GM12878 (cell line): ENCODE results near the gene AGAP1. TPM values are rescaled to one million over a fixed set of nuclear protein-coding genes. Genes with fewer than 3 reads are reported as not detected.

Source experiments
- ATAC-seq: fragments of 200-7000 bp; cut with Tn5 transposase; 3 replicates; pipeline ENCODE4 v1.9.1; 2020; ENCODE audit warnings: mild to moderate bottlenecking, moderate library complexity
- BruUV-seq: library from RNA; stranded (reverse); fragments of 400-500 nt; replicated peaks from 2 replicates; lab custom pipeline; 2021; lab: Mats Ljungman, UMichigan
- CTCF ChIA-PET: fragments of 300-600 bp; sonication (Branson Sonifier 250); formaldehyde crosslinking; extraction: SDS; loops from one replicate; lab custom pipeline; 2021; ENCODE audit warnings: inconsistent platforms; lab: Yijun Ruan, JAX
- POLR2A ChIA-PET: fragments of 350-600 bp; formaldehyde crosslinking; extraction: SDS; loops from one replicate; lab custom pipeline; 2021; ENCODE audit warnings: inconsistent platforms; lab: Charles Lee
- RAD21 ChIA-PET: fragments of 300-600 bp; sonication (Branson Sonifier 250); formaldehyde crosslinking; loops from one replicate; lab custom pipeline; 2023; ENCODE audit warnings: antibody characterized with exemption; ENCODE audit not compliant: unreplicated experiment; lab: Charles Lee
- SMC1A ChIA-PET: fragments of 300-600 bp; sonication (Branson Sonifier 250); formaldehyde crosslinking; loops from one replicate; lab custom pipeline; 2023; ENCODE audit not compliant: unreplicated experiment, uncharacterized antibody; lab: Charles Lee
- DNase-seq: peaks from one replicate; pipeline ENCODE4 v3.0.0-alpha.2; 2011; ENCODE audit warnings: low read depth, low spot score
- FAIRE-seq: peaks from 3 replicates; lab custom pipeline; 2011; peaks lifted over from hg19 to GRCh38; lab: Jason Lieb, UNC
- H2AFZ ChIP-seq: 2 replicates; pipeline ENCODE4 v1.6.0; 2011; ENCODE audit warnings: low read depth, low read length, control low read depth; ENCODE audit not compliant: control insufficient read depth
- H3K27ac ChIP-seq: 2 replicates; pipeline ENCODE4 v1.5.1; 2011; ENCODE audit warnings: control low read depth; ENCODE audit not compliant: control insufficient read depth, insufficient read depth
- H3K27me3 ChIP-seq, 2 experiments: replicated peaks in 1 of 2; 2 replicates each; pipeline versions ENCODE4 v1.6.0 to v1.6.1; 2011; ENCODE audit warnings: low read length in 1 of 2; ENCODE audit not compliant: control insufficient read depth in 2 of 2, insufficient read depth in 2 of 2
- H3K36me3 ChIP-seq, 2 experiments: 2 replicates each; pipeline ENCODE4 v1.5.1; 2011; ENCODE audit warnings: low read length in 1 of 2; ENCODE audit not compliant: control insufficient read depth in 2 of 2, insufficient read depth in 2 of 2
- H3K4me1 ChIP-seq: 2 replicates; pipeline ENCODE4 v1.6.1; 2011; ENCODE audit warnings: mild to moderate bottlenecking, low read length, moderate library complexity, mixed read lengths; ENCODE audit not compliant: control insufficient read depth, insufficient read depth
- H3K4me2 ChIP-seq: 2 replicates; pipeline ENCODE4 v1.6.0; 2011; ENCODE audit warnings: control low read depth; ENCODE audit not compliant: control insufficient read depth, insufficient read depth
- H3K4me3 ChIP-seq: fragments of 200-600 bp; sonication (generic); 2 replicates; pipeline ENCODE4 v1.5.1; 2016
- H3K79me2 ChIP-seq: 2 replicates; pipeline ENCODE4 v1.6.0; 2011; ENCODE audit warnings: low read length; ENCODE audit not compliant: control insufficient read depth, insufficient read depth
- H3K9ac ChIP-seq: 2 replicates; pipeline ENCODE4 v1.8.0; 2011; ENCODE audit warnings: low read length, control low read depth, mixed read lengths; ENCODE audit not compliant: control insufficient read depth, insufficient read depth
- H3K9me3 ChIP-seq: replicated peaks from 3 replicates; pipeline ENCODE4 v1.5.1; 2011; ENCODE audit warnings: mild to moderate bottlenecking, low read length; ENCODE audit not compliant: control insufficient read depth, insufficient read depth
- H4K20me1 ChIP-seq: 2 replicates; pipeline ENCODE4 v1.6.0; 2011; ENCODE audit not compliant: control insufficient read depth, insufficient read depth
- CEBPB ChIP-seq, 2 experiments: fragments of 150-350 bp in 1 of 2; IDR thresholded peaks; 2 replicates each; pipeline ENCODE4 v1.6.1; 2012 to 2014; ENCODE audit warnings: low read depth in 2 of 2, low read length in 2 of 2, borderline replicate concordance in 1 of 2, inconsistent platforms in 1 of 2
- STAT3 ChIP-seq: IDR thresholded peaks from 2 replicates; pipeline ENCODE4 v1.6.1; 2011; ENCODE audit warnings: low read depth, low read length, improper control_type of control experiment
- WGBS: methylation state at CpG from one replicate; pipeline ENCODE4 v1.1.6; 2016; ENCODE audit warnings: low lambda C conversion rate; ENCODE audit not compliant: insufficient replicate concordance, insufficient coverage; ENCODE audit errors: missing lambda C conversion rate; 5-methylcytosine and 5-hydroxymethylcytosine counted together
- in situ Hi-C: fragments of 300-500 bp; cut with MboI; formaldehyde crosslinking; loops from 9 replicates; pipeline ENCODE4 v1.14.3; 2018; ENCODE audit warnings: mixed read lengths
- intact Hi-C: fragments of 100-400 bp; cut with micrococcal nuclease; formaldehyde crosslinking; loops from one replicate; pipeline ENCODE4 v1.14.2; 2022; ENCODE audit not compliant: unreplicated experiment
- polyA plus RNA-seq, 11 experiments: library from polyadenylated mRNA; depleted of rRNA in 4 of 11; unstranded in 6 of 11; stranded (reverse) in 5 of 11; fragments of >200 nt; fragmentation: Nextera tagmentation in 4 of 11; fragmentation: Illumina TruSeq in 1 of 11; extraction: Ambion mirVana in 4 of 11; extraction: Trizol in 1 of 11; gene quantifications; 1 replicate in 1 of 11; 2 replicates in 10 of 11; pipeline versions ENCODE4 v1.2.1 to v1.2.3, GENCODE V29; 2011 to 2016; ENCODE audit warnings: inconsistent platforms in 2 of 11, missing spikeins in 2 of 11, low read depth in 1 of 11
- total RNA-seq, 4 experiments: library from RNA; depleted of rRNA in 3 of 4; stranded (reverse); fragments of >200 nt in 3 of 4; fragmentation: Illumina TruSeq in 1 of 4; extraction: Trizol in 1 of 4; gene quantifications; 2 replicates each; pipeline versions ENCODE4 v1.2.1 to v1.2.3, GENCODE V29; 2013 to 2021
- TF ChIP-seq, protein P1 (sequence below): fragments of 450-650 bp; IDR thresholded peaks from 2 replicates; pipeline ENCODE4 v1.6.1; 2017; ENCODE audit warnings: borderline replicate concordance

AGAP1 gene
- total and polyA plus RNA-seq, 10 of the 15 experiments (the other 5 are each of a cell fraction or from before 2014, with no cell fraction given), result 0.05 to 0.15 (median 0.06) TPM; not detected in 7

DNA sequence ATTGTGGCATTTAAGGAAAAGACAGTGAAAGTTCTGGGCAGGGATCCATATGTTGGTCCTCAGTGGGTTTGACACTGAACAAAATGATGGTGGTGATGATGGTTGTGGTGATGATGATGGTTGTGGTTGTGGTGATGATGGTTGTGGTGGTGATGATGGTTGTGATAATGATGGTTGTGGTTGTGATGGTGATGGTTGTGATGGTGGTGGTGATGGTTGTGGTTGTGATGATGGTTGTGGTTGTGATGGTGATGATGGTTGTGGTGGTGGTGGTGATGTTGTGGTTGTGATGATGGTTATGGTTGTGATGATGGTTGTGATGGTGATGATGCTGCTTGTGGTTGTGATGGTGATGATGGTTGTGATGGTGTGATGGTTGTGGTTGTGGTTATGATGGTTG is 308.7 kb downstream of the AGAP1 start:
- H3K9ac ChIP-seq, result no peak overlapping the region
- no peaks in the 10 kb centered on the region for H4K20me1 ChIP-seq
- no peaks in the 10 kb centered on the region for H3K36me3 ChIP-seq
- H3K4me3 ChIP-seq, result no peak overlapping the region
- in situ Hi-C loops, result no loop called here
- H3K27me3 ChIP-seq, result no peaks in the 10 kb centered on the region; a peak in 1 of 4 replicates
- no peak for FAIRE-seq
- DNase-seq, result no peak
- POLR2A ChIA-PET, result no interaction called here
- no peak overlapping the region for H3K4me2 ChIP-seq
- RAD21 ChIA-PET, result no interaction called here
- intact Hi-C loops, result no loop called here
- SMC1A ChIA-PET, result no interaction called here
- no peak for ATAC-seq
- H3K27ac ChIP-seq, result no peak overlapping the region
- no peak for TF ChIP-seq CEBPB (IDR thresholded peaks at IDR 0.05; ENCODE audit: borderline replicate concordance in 1 of 2, low read depth in 2 of 2, low read length in 2 of 2)
- TF ChIP-seq, protein P1, sequence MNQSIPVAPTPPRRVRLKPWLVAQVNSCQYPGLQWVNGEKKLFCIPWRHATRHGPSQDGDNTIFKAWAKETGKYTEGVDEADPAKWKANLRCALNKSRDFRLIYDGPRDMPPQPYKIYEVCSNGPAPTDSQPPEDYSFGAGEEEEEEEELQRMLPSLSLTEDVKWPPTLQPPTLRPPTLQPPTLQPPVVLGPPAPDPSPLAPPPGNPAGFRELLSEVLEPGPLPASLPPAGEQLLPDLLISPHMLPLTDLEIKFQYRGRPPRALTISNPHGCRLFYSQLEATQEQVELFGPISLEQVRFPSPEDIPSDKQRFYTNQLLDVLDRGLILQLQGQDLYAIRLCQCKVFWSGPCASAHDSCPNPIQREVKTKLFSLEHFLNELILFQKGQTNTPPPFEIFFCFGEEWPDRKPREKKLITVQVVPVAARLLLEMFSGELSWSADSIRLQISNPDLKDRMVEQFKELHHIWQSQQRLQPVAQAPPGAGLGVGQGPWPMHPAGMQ, result peak; percentile 34; the same call in 1 of the 2 replicates
- CTCF ChIA-PET, result no interaction called here
- H3K4me1 ChIP-seq, result no peaks in the 10 kb centered on the region
- no peak overlapping the region for H2AFZ ChIP-seq
- H3K79me2 ChIP-seq, result no peaks in the 10 kb centered on the region
- no peaks in the 10 kb centered on the region; the same call in 2 of the 3 replicates for H3K9me3 ChIP-seq
- BruUV-seq, result no TSS peak

DNA sequence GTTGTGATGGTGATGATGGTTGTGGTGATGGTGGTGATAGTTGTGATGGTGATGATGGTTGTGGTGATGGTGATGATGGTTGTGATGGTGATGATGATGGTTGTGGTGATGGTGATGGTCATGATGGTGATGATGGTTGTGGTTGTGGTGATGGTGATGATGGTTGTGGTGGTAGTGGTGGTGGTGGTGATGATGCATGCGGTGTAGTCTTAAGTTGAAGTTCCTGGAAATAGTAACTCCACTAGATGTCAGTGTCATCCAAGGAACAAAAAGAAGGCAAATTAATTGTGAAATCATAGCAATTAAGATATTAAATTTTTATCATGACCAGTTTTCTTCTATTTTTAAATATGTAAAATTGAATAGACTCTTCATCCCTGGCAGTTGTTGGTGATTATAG is 309.2 kb downstream of the AGAP1 start:
- H3K27ac ChIP-seq, result no peak overlapping the region
- H3K9me3 ChIP-seq, result no peaks in the 10 kb centered on the region; the same call in 2 of the 3 replicates
- CTCF ChIA-PET, result no interaction called here
- no peaks in the 10 kb centered on the region for H4K20me1 ChIP-seq
- ATAC-seq (no peak), DNase-seq (no peak), FAIRE-seq (no peak)
- no peak overlapping the region for H3K4me2 ChIP-seq
- in situ Hi-C loops (no loop called here), intact Hi-C loops (no loop called here)
- WGBS, result 100% methylated on average over 1 of the region's 1 CpG
- no peaks in the 10 kb centered on the region for H3K79me2 ChIP-seq
- no peaks in the 10 kb centered on the region; a peak in 1 of 4 replicates for H3K27me3 ChIP-seq
- SMC1A ChIA-PET, result no interaction called here
- no peak overlapping the region for H3K9ac ChIP-seq
- POLR2A ChIA-PET, result no interaction called here
- no peak for TF ChIP-seq STAT3
- H2AFZ ChIP-seq, result no peak overlapping the region
- no peaks in the 10 kb centered on the region for H3K4me1 ChIP-seq
- no TSS peak for BruUV-seq
- no peak overlapping the region for H3K4me3 ChIP-seq
- no peaks in the 10 kb centered on the region for H3K36me3 ChIP-seq
- RAD21 ChIA-PET, result no interaction called here
